ENCODE measurements around the gene SYK. TPM values are rescaled to one million over a fixed set of nuclear protein-coding genes. Genes with fewer than 3 reads are reported as not detected.

The SYK gene
- total RNA-seq, 1 donor from 2014 or later: 0.41 TPM

DNA sequence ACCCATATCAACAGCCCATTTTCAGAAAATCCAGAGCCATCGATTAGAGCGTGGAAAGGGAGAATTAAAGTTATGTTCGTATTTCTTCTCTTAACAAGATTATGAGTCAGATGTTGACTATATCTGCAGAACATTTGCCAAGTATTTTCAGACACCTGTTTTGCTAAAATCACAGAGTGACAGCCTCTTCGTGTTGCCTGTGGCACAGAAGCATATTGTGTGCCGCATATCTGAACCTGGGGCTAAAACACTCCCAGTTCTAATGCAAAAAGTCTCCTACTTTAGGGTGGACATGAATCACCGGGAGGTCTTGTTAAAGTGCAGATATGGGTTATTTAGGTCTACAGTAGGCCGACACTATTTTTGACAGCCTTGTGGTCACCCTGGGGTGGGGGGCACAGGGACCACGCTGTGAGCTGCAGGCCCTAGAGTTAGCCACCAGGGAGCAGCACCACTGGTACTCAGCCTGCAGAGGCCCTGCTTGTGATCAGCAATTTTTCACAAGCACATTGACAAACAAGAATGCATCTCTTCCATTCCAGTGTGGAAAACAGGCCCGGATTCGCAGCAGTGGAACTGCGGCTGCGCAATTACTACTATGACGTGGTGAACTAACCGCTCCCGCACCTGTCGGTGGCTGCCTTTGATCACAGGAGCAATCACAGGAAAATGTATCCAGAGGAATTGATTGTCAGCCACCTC, 93.5 kb downstream of the SYK start:
- H3K36me3 ChIP-seq (ENCODE audit: insufficient read depth, low read length): no peaks in the 10 kb centered on the region
- H3K27ac ChIP-seq (ENCODE audit: low read depth, low read length): no peak overlapping the region
- peaks cover 18% of the 10 kb centered on the region for H3K27me3 Mint-ChIP-seq (ENCODE audit: low read depth, unreplicated experiment)
- no peaks in the 10 kb centered on the region for H3K4me1 ChIP-seq (ENCODE audit: insufficient read depth, low read length)
- FAIRE-seq (no peak), DNase-seq (ENCODE audit: low read depth) (no peak)
- H3K9me3 ChIP-seq (ENCODE audit: insufficient read depth, low read depth, low read length): no peaks in the 10 kb centered on the region
- no peak overlapping the region for H3K4me3 Mint-ChIP-seq (ENCODE audit: unreplicated experiment)
- H3K4me2 ChIP-seq (ENCODE audit: low read length): no peak overlapping the region
- peaks cover 3% of the 10 kb centered on the region for H3K36me3 Mint-ChIP-seq (ENCODE audit: low read depth, unreplicated experiment)
- H3K79me2 ChIP-seq (ENCODE audit: insufficient read depth, low read length): no peaks in the 10 kb centered on the region
- H3K4me1 Mint-ChIP-seq (ENCODE audit: low read depth, unreplicated experiment): peaks cover 2% of the 10 kb centered on the region
- H3K9ac ChIP-seq (ENCODE audit: low read length): no peak overlapping the region
- TF ChIP-seq EZH2 (IDR thresholded peaks at IDR 0.05; ENCODE audit: insufficient read depth, low read length): no peak
- TF ChIP-seq, protein P1, sequence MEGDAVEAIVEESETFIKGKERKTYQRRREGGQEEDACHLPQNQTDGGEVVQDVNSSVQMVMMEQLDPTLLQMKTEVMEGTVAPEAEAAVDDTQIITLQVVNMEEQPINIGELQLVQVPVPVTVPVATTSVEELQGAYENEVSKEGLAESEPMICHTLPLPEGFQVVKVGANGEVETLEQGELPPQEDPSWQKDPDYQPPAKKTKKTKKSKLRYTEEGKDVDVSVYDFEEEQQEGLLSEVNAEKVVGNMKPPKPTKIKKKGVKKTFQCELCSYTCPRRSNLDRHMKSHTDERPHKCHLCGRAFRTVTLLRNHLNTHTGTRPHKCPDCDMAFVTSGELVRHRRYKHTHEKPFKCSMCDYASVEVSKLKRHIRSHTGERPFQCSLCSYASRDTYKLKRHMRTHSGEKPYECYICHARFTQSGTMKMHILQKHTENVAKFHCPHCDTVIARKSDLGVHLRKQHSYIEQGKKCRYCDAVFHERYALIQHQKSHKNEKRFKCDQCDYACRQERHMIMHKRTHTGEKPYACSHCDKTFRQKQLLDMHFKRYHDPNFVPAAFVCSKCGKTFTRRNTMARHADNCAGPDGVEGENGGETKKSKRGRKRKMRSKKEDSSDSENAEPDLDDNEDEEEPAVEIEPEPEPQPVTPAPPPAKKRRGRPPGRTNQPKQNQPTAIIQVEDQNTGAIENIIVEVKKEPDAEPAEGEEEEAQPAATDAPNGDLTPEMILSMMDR (IDR thresholded peaks at IDR 0.05; ENCODE audit: insufficient read depth, low read depth, low read length): peak; percentile 47
- H3K4me3 ChIP-seq (ENCODE audit: insufficient read depth, low read depth, low read length): no peak overlapping the region
- H3K9me3 Mint-ChIP-seq (ENCODE audit: unreplicated experiment): no peaks in the 10 kb centered on the region
- H2AFZ ChIP-seq (ENCODE audit: low read depth, low read length): no peak overlapping the region
- H3K27ac Mint-ChIP-seq (ENCODE audit: unreplicated experiment): no peak overlapping the region
- H4K20me1 ChIP-seq (ENCODE audit: insufficient read depth, low read length): no peaks in the 10 kb centered on the region
- H3K27me3 ChIP-seq (ENCODE audit: insufficient read depth, low read length): peaks cover 7% of the 10 kb centered on the region

DNA sequence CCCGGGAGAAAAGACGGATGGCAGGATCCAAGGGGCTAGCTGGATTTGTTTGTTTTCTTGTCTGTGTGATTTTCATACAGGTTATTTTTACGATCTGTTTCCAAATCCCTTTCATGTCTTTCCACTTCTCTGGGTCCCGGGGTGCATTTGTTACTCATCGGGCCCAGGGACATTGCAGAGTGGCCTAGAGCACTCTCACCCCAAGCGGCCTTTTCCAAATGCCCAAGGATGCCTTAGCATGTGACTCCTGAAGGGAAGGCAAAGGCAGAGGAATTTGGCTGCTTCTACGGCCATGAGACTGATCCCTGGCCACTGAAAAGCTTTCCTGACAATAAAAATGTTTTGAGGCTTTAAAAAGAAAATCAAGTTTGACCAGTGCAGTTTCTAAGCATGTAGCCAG, 94.2 kb downstream of the SYK start:
- Mint-ChIP-seq H3K4me3 (ENCODE audit: unreplicated experiment) (no peak overlapping the region), H3K9me3 (ENCODE audit: unreplicated experiment) (no peaks in the 10 kb centered on the region), H3K36me3 (ENCODE audit: low read depth, unreplicated experiment) (no peaks in the 10 kb centered on the region), H3K4me1 (ENCODE audit: low read depth, unreplicated experiment) (peaks cover 2% of the 10 kb centered on the region), H3K27ac (ENCODE audit: unreplicated experiment) (no peak overlapping the region), H3K27me3 (ENCODE audit: low read depth, unreplicated experiment) (peaks cover 19% of the 10 kb centered on the region)
- Histone ChIP-seq H3K9me3 (ENCODE audit: insufficient read depth, low read depth, low read length) (no peaks in the 10 kb centered on the region), H3K79me2 (ENCODE audit: insufficient read depth, low read length) (no peaks in the 10 kb centered on the region), H3K4me3 (ENCODE audit: insufficient read depth, low read depth, low read length) (no peak overlapping the region), H3K4me1 (ENCODE audit: insufficient read depth, low read length) (no peaks in the 10 kb centered on the region), H3K4me2 (ENCODE audit: low read length) (no peak overlapping the region), H4K20me1 (ENCODE audit: insufficient read depth, low read length) (no peaks in the 10 kb centered on the region), H3K27ac (ENCODE audit: low read depth, low read length) (no peak overlapping the region), H3K9ac (ENCODE audit: low read length) (no peak overlapping the region), H2AFZ (ENCODE audit: low read depth, low read length) (no peak overlapping the region), H3K27me3 (ENCODE audit: insufficient read depth, low read length) (peaks cover 7% of the 10 kb centered on the region), H3K36me3 (ENCODE audit: insufficient read depth, low read length) (no peaks in the 10 kb centered on the region)
- TF ChIP-seq EZH2 (IDR thresholded peaks at IDR 0.05; ENCODE audit: insufficient read depth, low read length): no peak
- TF ChIP-seq, protein P1 (IDR thresholded peaks at IDR 0.05; ENCODE audit: insufficient read depth, low read depth, low read length): no peak
- no peak for DNase-seq (ENCODE audit: low read depth)
- FAIRE-seq: no peak

DNA sequence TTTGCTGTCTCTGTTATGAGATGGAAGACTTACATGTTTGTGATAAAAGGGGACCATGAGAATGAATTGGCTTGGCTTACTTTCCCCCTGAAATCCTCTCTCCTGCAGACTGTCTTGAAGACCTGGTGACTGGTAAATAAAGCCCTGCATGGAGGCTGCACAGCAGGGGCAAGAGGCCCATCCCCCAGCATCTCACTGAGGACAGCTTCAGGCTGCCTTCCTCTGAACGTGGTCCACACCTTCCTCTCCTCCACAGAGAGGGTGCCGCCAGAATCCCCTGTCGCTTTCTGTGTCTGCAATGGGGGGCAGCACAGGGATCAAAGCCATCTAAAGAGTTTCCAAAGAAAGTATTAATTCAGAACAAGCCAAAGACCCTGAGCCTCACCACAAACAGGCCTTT, 94.6 kb downstream of the SYK start:
- Histone ChIP-seq H3K36me3 (ENCODE audit: insufficient read depth, low read length) (no peaks in the 10 kb centered on the region), H3K27ac (ENCODE audit: low read depth, low read length) (no peak overlapping the region), H3K4me2 (ENCODE audit: low read length) (no peak overlapping the region), H3K27me3 (ENCODE audit: insufficient read depth, low read length) (peaks cover 7% of the 10 kb centered on the region), H3K9me3 (ENCODE audit: insufficient read depth, low read depth, low read length) (no peaks in the 10 kb centered on the region), H3K4me3 (ENCODE audit: insufficient read depth, low read depth, low read length) (no peak overlapping the region), H3K4me1 (ENCODE audit: insufficient read depth, low read length) (no peaks in the 10 kb centered on the region), H4K20me1 (ENCODE audit: insufficient read depth, low read length) (no peaks in the 10 kb centered on the region), H3K79me2 (ENCODE audit: insufficient read depth, low read length) (no peaks in the 10 kb centered on the region), H2AFZ (ENCODE audit: low read depth, low read length) (no peak overlapping the region), H3K9ac (ENCODE audit: low read length) (no peak overlapping the region)
- peaks cover 19% of the 10 kb centered on the region for H3K27me3 Mint-ChIP-seq (ENCODE audit: low read depth, unreplicated experiment)
- H3K4me1 Mint-ChIP-seq (ENCODE audit: low read depth, unreplicated experiment): peaks cover 2% of the 10 kb centered on the region
- DNase-seq (ENCODE audit: low read depth) (no peak), FAIRE-seq (no peak)
- no peaks in the 10 kb centered on the region for H3K9me3 Mint-ChIP-seq (ENCODE audit: unreplicated experiment)
- H3K36me3 Mint-ChIP-seq (ENCODE audit: low read depth, unreplicated experiment): no peaks in the 10 kb centered on the region
- no peak overlapping the region for H3K4me3 Mint-ChIP-seq (ENCODE audit: unreplicated experiment)
- TF ChIP-seq, protein P1 (IDR thresholded peaks at IDR 0.05; ENCODE audit: insufficient read depth, low read depth, low read length): no peak
- TF ChIP-seq EZH2 (IDR thresholded peaks at IDR 0.05; ENCODE audit: insufficient read depth, low read length): no peak
- no peak overlapping the region for H3K27ac Mint-ChIP-seq (ENCODE audit: unreplicated experiment)
